ENCODE results near the gene COL6A2.

GRCh38 chr21:46120301-46121285 is 22.7 kb downstream of the COL6A2 start:
- TF ChIP-seq CTCF (IDR thresholded peaks at IDR 0.05) (no peak), EZH2 (IDR thresholded peaks at IDR 0.05; ENCODE audit: borderline replicate concordance, insufficient read depth, low read depth, low read length, poor library complexity, severe bottlenecking) (no peak)

Data from B cell (primary cell).